K562 (cell line): ENCODE data around the gene TRIP12. TPM values are rescaled to one million over a fixed set of nuclear protein-coding genes. Genes with fewer than 3 reads are reported as not detected.

Experiments
- ATAC-seq: fragments of 200-7000 bp; cut with Tn5 transposase; 3 replicates; pipeline ENCODE4 v1.9.1; 2020; ENCODE audit warnings: moderate library complexity
- BruUV-seq: library from RNA; stranded (reverse); fragments of 400-500 nt; replicated peaks from 2 replicates; lab custom pipeline; 2021; lab: Mats Ljungman, UMichigan
- CTCF ChIA-PET: fragments of 300-600 bp; formaldehyde crosslinking; extraction: SDS; loops from one replicate; lab custom pipeline; 2021; ENCODE audit warnings: low intra/inter-chr PET ratio; lab: Yijun Ruan, JAX
- POLR2A ChIA-PET: fragments of 300-600, 350-650 bp; sonication (Branson Sonifier 250); formaldehyde crosslinking; extraction: SDS; loops from one replicate; lab custom pipeline; 2021; ENCODE audit warnings: antibody characterized with exemption, inconsistent platforms; lab: Yijun Ruan, JAX
- DNase-seq, 4 experiments: peaks; one replicate each; pipeline versions ENCODE4 v3.0.0 to v3.0.0-alpha.2; 2011 to 2018; ENCODE audit warnings: low spot score in 3 of 4, mixed read lengths in 3 of 4; ENCODE audit errors: extremely low read depth in 1 of 4
- FAIRE-seq: peaks from 2 replicates; lab custom pipeline; 2011; peaks lifted over from hg19 to GRCh38; lab: Jason Lieb, UNC
- H2AFZ ChIP-seq: 2 replicates; pipeline ENCODE4 v1.6.0; 2011; ENCODE audit warnings: low read depth, low read length, control low read depth, inconsistent platforms
- H3K27ac ChIP-seq: fragments of 200-600 bp; 3 replicates; pipeline ENCODE4 v1.8.0; 2011; ENCODE audit warnings: low read depth, mild to moderate bottlenecking, control low read depth, inconsistent platforms, low read length, moderate library complexity, mixed read lengths; ENCODE audit errors: extremely low read depth
- H3K27me3 ChIP-seq, 2 experiments: fragments of 300-600 bp in 1 of 2; 2 replicates in 1 of 2; 3 replicates in 1 of 2; pipeline versions ENCODE4 v1.6.0 to v1.8.0; 2011; ENCODE audit warnings: inconsistent platforms in 2 of 2, low read length in 2 of 2, mild to moderate bottlenecking in 1 of 2, mixed read lengths in 1 of 2, moderate library complexity in 1 of 2; ENCODE audit not compliant: control insufficient read depth in 2 of 2, insufficient read depth in 2 of 2
- H3K36me3 ChIP-seq: fragments of 300-600 bp; 3 replicates; pipeline ENCODE4 v1.8.0; 2011; ENCODE audit warnings: mild to moderate bottlenecking, low read length, inconsistent platforms; ENCODE audit not compliant: control insufficient read depth, insufficient read depth
- H3K4me1 ChIP-seq, 2 experiments: fragments of 200-600 bp in 1 of 2; replicated peaks in 1 of 2; 2 replicates in 1 of 2; 3 replicates in 1 of 2; pipeline versions ENCODE4 v1.5.1 to v1.8.0; 2011; ENCODE audit warnings: inconsistent platforms in 2 of 2, low read length in 2 of 2, mild to moderate bottlenecking in 1 of 2, mixed read lengths in 1 of 2, moderate library complexity in 1 of 2; ENCODE audit not compliant: control insufficient read depth in 2 of 2, insufficient read depth in 2 of 2
- H3K4me2 ChIP-seq: 2 replicates; pipeline ENCODE4 v1.6.1; 2011; ENCODE audit warnings: low read length, control low read depth, inconsistent platforms, mixed read lengths; ENCODE audit not compliant: insufficient read depth
- H3K4me3 ChIP-seq: fragments of 200-600 bp; sonication (generic), shearing (Covaris generic); 2 replicates; pipeline ENCODE4 v1.5.1; 2016; ENCODE audit warnings: control low read depth, inconsistent platforms
- H3K79me2 ChIP-seq: fragments of 200-600 bp; 3 replicates; pipeline ENCODE4 v1.8.0; 2011; ENCODE audit warnings: low read length, inconsistent platforms; ENCODE audit not compliant: control insufficient read depth, insufficient read depth
- H3K9ac ChIP-seq, 2 experiments: 2 replicates each; pipeline versions ENCODE4 v1.6.0 to v1.6.1; 2011; ENCODE audit warnings: low read depth in 2 of 2, low read length in 2 of 2, control low read depth in 1 of 2, inconsistent platforms in 1 of 2, mild to moderate bottlenecking in 1 of 2, mixed read lengths in 1 of 2; ENCODE audit not compliant: insufficient read depth in 1 of 2
- H3K9me1 ChIP-seq: one replicate; pipeline ENCODE4 v1.6.0; 2011; ENCODE audit warnings: inconsistent platforms, mild to moderate bottlenecking, low read length, moderate library complexity; ENCODE audit not compliant: control insufficient read depth, insufficient read depth
- H3K9me3 ChIP-seq: replicated peaks from 2 replicates; pipeline ENCODE4 v1.5.1; 2011; ENCODE audit warnings: low read depth, low read length, inconsistent platforms; ENCODE audit not compliant: control insufficient read depth, insufficient read depth
- H4K20me1 ChIP-seq: replicated peaks from 2 replicates; pipeline ENCODE4 v1.6.1; 2011; ENCODE audit warnings: low read length, inconsistent platforms, mixed read lengths; ENCODE audit not compliant: control insufficient read depth, insufficient read depth
- CEBPG ChIP-seq, 3 experiments: fragments of 200-800 bp in 1 of 3; sonication (Bioruptor generic) in 1 of 3; sonication (generic) in 1 of 3; formaldehyde crosslinking in 1 of 3; IDR thresholded peaks in 2 of 3; conservative IDR thresholded peaks in 1 of 3; 2 replicates each; pipeline versions ENCODE4 v1.6.1 to v1.8.0; 2016 to 2022; ENCODE audit warnings: missing compliant biosample characterization in 2 of 3, missing genetic modification characterization in 2 of 3, mild to moderate bottlenecking in 1 of 3, missing genetic modification reagents in 1 of 3
- CHD2 ChIP-seq: IDR thresholded peaks from 2 replicates; pipeline ENCODE4 v1.6.1; 2011; ENCODE audit warnings: low read depth, low read length
- CHD4 ChIP-seq: fragments of 200-600 bp; sonication (generic); IDR thresholded peaks from 3 replicates; pipeline ENCODE4 v1.6.1; 2012; ENCODE audit warnings: low read depth, mild to moderate bottlenecking, mixed read lengths, low read length, inconsistent platforms; ENCODE audit not compliant: insufficient read depth, insufficient replicate concordance, poor library complexity, severe bottlenecking
- CREM ChIP-seq: IDR thresholded peaks from 2 replicates; pipeline ENCODE4 v1.6.1; 2014; ENCODE audit warnings: antibody characterized with exemption, low read depth
- FOXK1 ChIP-seq: sonication (generic); formaldehyde crosslinking; IDR thresholded peaks from 2 replicates; pipeline ENCODE4 v1.8.0; 2022; ENCODE audit warnings: missing genetic modification reagents, mild to moderate bottlenecking, borderline replicate concordance
- FUS ChIP-seq: fragments of 200-400 bp; formaldehyde crosslinking; optimal IDR thresholded peaks from 2 replicates; pipeline ENCODE3; 2017; ENCODE audit warnings: low read depth, low read length
- ILK ChIP-seq: fragments of 450-650 bp; IDR thresholded peaks from 2 replicates; pipeline ENCODE4 v1.6.1; 2016; ENCODE audit warnings: missing genetic modification characterization, low read depth, mild to moderate bottlenecking, missing compliant biosample characterization, moderate library complexity, borderline replicate concordance
- KLF16 ChIP-seq: IDR thresholded peaks from 2 replicates; pipeline ENCODE4 v1.6.1; 2016; ENCODE audit warnings: antibody characterized with exemption
- MAFG ChIP-seq: fragments of 450-650 bp; conservative IDR thresholded peaks from 2 replicates; pipeline ENCODE4 v1.6.1; 2016; ENCODE audit warnings: missing genetic modification characterization, missing compliant biosample characterization
- SIRT6 ChIP-seq: IDR thresholded peaks from one replicate; pipeline ENCODE4 v1.6.1; 2012; ENCODE audit warnings: low read depth, mild to moderate bottlenecking, control low read depth, inconsistent platforms, low read length, moderate library complexity
- TFAP4 ChIP-seq: sonication (generic); formaldehyde crosslinking; IDR thresholded peaks from 2 replicates; pipeline ENCODE4 v1.8.0; 2022; ENCODE audit warnings: missing genetic modification reagents, mild to moderate bottlenecking, moderate library complexity, borderline replicate concordance
- ZNF217 ChIP-seq: sonication (generic); formaldehyde crosslinking; IDR thresholded peaks from 2 replicates; pipeline ENCODE4 v1.8.0; 2022; ENCODE audit warnings: mild to moderate bottlenecking, missing genetic modification reagents
- ZNF518B ChIP-seq: fragments of 250-450 bp; sonication (Bioruptor Pico); IDR thresholded peaks from 2 replicates; pipeline ENCODE4 v1.5.0; 2021; ENCODE audit warnings: mild to moderate bottlenecking, moderate library complexity
- ZNF655 ChIP-seq: fragments of 250-450 bp; sonication (Bioruptor Pico); IDR thresholded peaks from 2 replicates; pipeline ENCODE4 v1.5.0; 2021
- ZNF717 ChIP-seq: fragments of 250-450 bp; sonication (Bioruptor Pico); IDR thresholded peaks from 2 replicates; pipeline ENCODE4 v1.5.0; 2021
- WGBS: fragments of 100-300 bp; shearing (Covaris generic); methylation state at CpG from one replicate; pipeline ENCODE4 v1.1.6; 2016; ENCODE audit warnings: low coverage, mixed read lengths; ENCODE audit not compliant: insufficient coverage; ENCODE audit errors: missing lambda C conversion rate; 5-methylcytosine and 5-hydroxymethylcytosine counted together
- in situ Hi-C: fragments of 300-500 bp; cut with MboI; formaldehyde crosslinking; loops from 4 replicates; pipeline ENCODE4 v1.15.0; 2018; ENCODE audit warnings: inconsistent platforms, mixed read lengths
- intact Hi-C: fragments of 100-400 bp; cut with micrococcal nuclease; formaldehyde crosslinking; loops from 2 replicates; pipeline ENCODE4 v1.14.2; 2022
- polyA plus RNA-seq, 8 experiments: library from polyadenylated mRNA; depleted of rRNA in 4 of 8; stranded (reverse) in 5 of 8; unstranded in 3 of 8; fragments of >200 nt; fragmentation: Nextera tagmentation in 2 of 8; fragmentation: Illumina TruSeq in 1 of 8; extraction: Ambion mirVana in 2 of 8; extraction: Trizol in 1 of 8; gene quantifications; 2 replicates each; pipeline versions ENCODE4 v1.2.1 to v1.2.3, GENCODE V29; 2011 to 2014; ENCODE audit warnings: inconsistent platforms in 1 of 8, missing spikeins in 1 of 8
- total RNA-seq, 7 experiments: library from RNA; depleted of rRNA in 6 of 7; stranded (reverse); fragments of >200 nt in 6 of 7; fragmentation: Illumina TruSeq in 2 of 7; extraction: Trizol in 2 of 7; gene quantifications; 2 replicates each; pipeline versions ENCODE4 v1.2.1 to v1.2.3, GENCODE V29; 2011 to 2021; ENCODE audit warnings: low replicate concordance in 1 of 7

The TRIP12 gene
- total and polyA plus RNA-seq, 9 of the 15 experiments (the other 6 are each of a cell fraction or from before 2014, with no cell fraction given) = 15.2 to 131 (median 80.1) TPM

- intact Hi-C loops = no loop called here
- no peak for DNase-seq
- ChIA-PET CTCF (no interaction called here), POLR2A (no interaction called here)
- peaks cover 27% of the 10 kb centered on the region for H3K79me2 ChIP-seq
- H3K27me3 ChIP-seq = no peaks in the 10 kb centered on the region
- H4K20me1 ChIP-seq = no peaks in the 10 kb centered on the region
- no peak for ATAC-seq
- H3K36me3 ChIP-seq = peaks cover 33% of the 10 kb centered on the region
- WGBS = 100% methylated on average over 2 of the region's 2 CpGs
- BruUV-seq = no TSS peak
- no peaks in the 10 kb centered on the region for H3K9me1 ChIP-seq
- no peak overlapping the region for H3K4me2 ChIP-seq
- H3K9me3 ChIP-seq = no peaks in the 10 kb centered on the region
- H3K4me1 ChIP-seq = no peaks in the 10 kb centered on the region
- no peak overlapping the region for H2AFZ ChIP-seq
- in situ Hi-C loops = no loop called here
- H3K9ac ChIP-seq = no peak overlapping the region
- no peak overlapping the region for H3K27ac ChIP-seq
- no peak for FAIRE-seq
- no peak overlapping the region for H3K4me3 ChIP-seq
- no peak for TF ChIP-seq ZNF717
- TF ChIP-seq ZNF518B (CRISPR knock-in tag) = no peak
- TF ChIP-seq KLF16 = no peak
- no peak for TF ChIP-seq SIRT6
- TF ChIP-seq CREM = no peak
- TF ChIP-seq CEBPG (CRISPR knock-in tag; IDR thresholded peaks at IDR 0.05) = no peak
- no peak for TF ChIP-seq CEBPG (tag; conservative IDR thresholded peaks at IDR 0.05 in 1 of 2, IDR thresholded peaks at IDR 0.05 in 1 of 2)
- TF ChIP-seq FUS = no peak
- no peak for TF ChIP-seq CHD4
- no peak for TF ChIP-seq TFAP4 (CRISPR knock-in tag)
- TF ChIP-seq FOXK1 (CRISPR knock-in tag) = no peak
- no peak for TF ChIP-seq MAFG (tag)
- TF ChIP-seq ZNF655 (CRISPR knock-in tag) = no peak
- no peak for TF ChIP-seq CHD2
- no peak for TF ChIP-seq ILK
- no peak for TF ChIP-seq ZNF217 (CRISPR knock-in tag)
Observed at GRCh38 chr2:229875549-229875948, 46.3 kb downstream of the TRIP12 start.
